K562 (cell line): ENCODE data around the gene CYP51A1.

Experiments
- ATF3 ChIP-seq, 2 experiments: fragments of 450-650 bp in 1 of 2; sonication (generic) in 1 of 2; formaldehyde crosslinking in 1 of 2; IDR thresholded peaks in 1 of 2; conservative IDR thresholded peaks in 1 of 2; 2 replicates each; pipeline versions ENCODE4 v1.6.1 to v1.8.1; 2016 to 2023; ENCODE audit warnings: mild to moderate bottlenecking in 2 of 2, moderate library complexity in 2 of 2, inconsistent platforms in 1 of 2, missing genetic modification reagents in 1 of 2
- ATF4 ChIP-seq: fragments of 450-650 bp; formaldehyde crosslinking; IDR thresholded peaks from 2 replicates; pipeline ENCODE4 v1.4.0; 2022; ENCODE audit warnings: mild to moderate bottlenecking, moderate library complexity
- CREB1 ChIP-seq, 2 experiments: sonication (generic) in 1 of 2; formaldehyde crosslinking in 1 of 2; IDR thresholded peaks; 2 replicates each; pipeline versions ENCODE4 v1.6.1 to v1.8.0; 2012 to 2022; ENCODE audit warnings: inconsistent platforms in 1 of 2, mild to moderate bottlenecking in 1 of 2, missing genetic modification reagents in 1 of 2, moderate library complexity in 1 of 2
- CTCF ChIP-seq, 3 experiments: IDR thresholded peaks in 2 of 3; conservative IDR thresholded peaks in 1 of 3; 2 replicates each; pipeline ENCODE4 v1.5.1; 2011 to 2012; ENCODE audit warnings: low read length in 3 of 3, mild to moderate bottlenecking in 3 of 3, control low read depth in 2 of 3, improper control_type of control experiment in 1 of 3, inconsistent platforms in 1 of 3, low read depth in 1 of 3, mixed read lengths in 1 of 3, moderate library complexity in 1 of 3; ENCODE audit not compliant: insufficient read depth in 2 of 3
- ETV6 ChIP-seq, 3 experiments: fragments of 150-350 bp in 1 of 3; sonication (generic) in 1 of 3; formaldehyde crosslinking in 1 of 3; IDR thresholded peaks; 2 replicates each; pipeline versions ENCODE4 v1.6.1 to v1.8.0; 2014 to 2022; ENCODE audit warnings: borderline replicate concordance in 2 of 3, low read depth in 2 of 3, antibody characterized with exemption in 1 of 3, low read length in 1 of 3, mild to moderate bottlenecking in 1 of 3, missing genetic modification reagents in 1 of 3
- FOXJ3 ChIP-seq: sonication (generic); formaldehyde crosslinking; IDR thresholded peaks from 2 replicates; pipeline ENCODE4 v1.4.0; 2020; ENCODE audit warnings: mild to moderate bottlenecking, missing genetic modification reagents
- GABPA ChIP-seq: fragments of 200-800 bp; sonication (Bioruptor generic); conservative IDR thresholded peaks from 2 replicates; pipeline ENCODE4 v1.6.1; 2016; ENCODE audit warnings: low read depth, missing genetic modification characterization, missing compliant biosample characterization
- HDAC3 ChIP-seq: fragments of 450-650 bp; IDR thresholded peaks from 2 replicates; pipeline ENCODE4 v1.6.1; 2018; ENCODE audit warnings: borderline replicate concordance, mild to moderate bottlenecking, moderate library complexity; ENCODE audit not compliant: partially characterized antibody
- HEY1 ChIP-seq: fragments of 250-450 bp; sonication (Bioruptor Pico); IDR thresholded peaks from 2 replicates; pipeline ENCODE4 v1.5.0; 2020; ENCODE audit warnings: mild to moderate bottlenecking, moderate library complexity, borderline replicate concordance
- POLR2A ChIP-seq: fragments of 450-650 bp; conservative IDR thresholded peaks from 2 replicates; pipeline ENCODE4 v1.6.1; 2016
- POLR2AphosphoS5 ChIP-seq: IDR thresholded peaks from 2 replicates; pipeline ENCODE4 v1.6.1; 2011; ENCODE audit warnings: mild to moderate bottlenecking, low read depth, low read length, moderate library complexity; ENCODE audit not compliant: control insufficient read depth, insufficient read depth
- RFX5 ChIP-seq: IDR thresholded peaks from 2 replicates; pipeline ENCODE4 v1.6.1; 2011; ENCODE audit warnings: low read depth, mild to moderate bottlenecking, improper control_type of control experiment, low read length
- TBP ChIP-seq: optimal IDR thresholded peaks from 2 replicates; pipeline ENCODE3; 2011; ENCODE audit warnings: low read depth, low read length, improper control_type of control experiment
- ZSCAN32 ChIP-seq: fragments of 450-650 bp; formaldehyde crosslinking; IDR thresholded peaks from 2 replicates; pipeline ENCODE4 v1.4.0; 2020; ENCODE audit warnings: mild to moderate bottlenecking, moderate library complexity

GRCh38 chr7:92131764-92132330 lies 2.4 kb downstream of the CYP51A1 start:
- no peak for TF ChIP-seq HEY1 (CRISPR knock-in tag)
- no peak for TF ChIP-seq TBP
- no peak for TF ChIP-seq POLR2A
- TF ChIP-seq ATF4 (CRISPR knock-in tag) = no peak
- no peak for TF ChIP-seq CTCF (IDR thresholded peaks at IDR 0.05 in 2 of 3, conservative IDR thresholded peaks at IDR 0.05 in 1 of 3; ENCODE audit: insufficient read depth in 2 of 3, low read depth in 1 of 3, low read length in 3 of 3)
- no peak for TF ChIP-seq POLR2AphosphoS5
- no peak for TF ChIP-seq GABPA
- no peak for TF ChIP-seq FOXJ3 (CRISPR knock-in tag)
- no peak for TF ChIP-seq HDAC3
- no peak for TF ChIP-seq ETV6 (IDR thresholded peaks at IDR 0.05; ENCODE audit: borderline replicate concordance in 1 of 2, low read depth in 2 of 2, low read length in 1 of 2)
- no peak for TF ChIP-seq ETV6 (CRISPR knock-in tag; IDR thresholded peaks at IDR 0.05; ENCODE audit: borderline replicate concordance)
- TF ChIP-seq ATF3 (IDR thresholded peaks at IDR 0.05) = no peak
- TF ChIP-seq ATF3 (CRISPR knock-in tag; conservative IDR thresholded peaks at IDR 0.05) = no peak
- no peak for TF ChIP-seq CREB1 (IDR thresholded peaks at IDR 0.05)
- TF ChIP-seq CREB1 (CRISPR knock-in tag; IDR thresholded peaks at IDR 0.05) = no peak
- no peak for TF ChIP-seq RFX5
- no peak for TF ChIP-seq ZSCAN32 (CRISPR knock-in tag)
